Calu3 (cell line): ENCODE data around the gene TEAD3. TPM values are rescaled to one million over a fixed set of nuclear protein-coding genes. Genes with fewer than 3 reads are reported as not detected.
A peak's percentile ranks its signal among the peaks of the same experiment; 100 is the strongest.

Source experiments
- BruUV-seq: library from RNA; stranded (reverse); fragments of 400-500 nt; replicated peaks from 2 replicates; lab custom pipeline; 2021; lab: Mats Ljungman, UMichigan
- CTCF ChIA-PET: fragments of 300-600 bp; sonication (Branson Sonifier 250); formaldehyde crosslinking; loops from one replicate; lab custom pipeline; 2022; ENCODE audit warnings: antibody characterized with exemption; lab: Charles Lee
- DNase-seq: peaks from one replicate; pipeline ENCODE4 v3.0.0; 2022
- H3K27ac Mint-ChIP-seq: one replicate; pipeline ENCODE4 v1.8.0; 2022; ENCODE audit warnings: mixed read lengths; ENCODE audit not compliant: unreplicated experiment
- H3K27me3 Mint-ChIP-seq: one replicate; pipeline ENCODE4 v1.8.0; 2022; ENCODE audit warnings: mixed read lengths; ENCODE audit not compliant: unreplicated experiment
- H3K36me3 Mint-ChIP-seq: one replicate; pipeline ENCODE4 v1.8.0; 2022; ENCODE audit warnings: mild to moderate bottlenecking, moderate library complexity, mixed read lengths; ENCODE audit not compliant: insufficient read depth, unreplicated experiment
- H3K4me1 Mint-ChIP-seq: one replicate; pipeline ENCODE4 v1.8.0; 2022; ENCODE audit warnings: mild to moderate bottlenecking, low read depth, mixed read lengths; ENCODE audit not compliant: unreplicated experiment
- H3K4me3 Mint-ChIP-seq: one replicate; pipeline ENCODE4 v1.8.0; 2022; ENCODE audit warnings: mild to moderate bottlenecking, low read depth, moderate library complexity, mixed read lengths; ENCODE audit not compliant: unreplicated experiment
- H3K9me3 Mint-ChIP-seq: one replicate; pipeline ENCODE4 v1.8.0; 2022; ENCODE audit warnings: low read depth, mixed read lengths; ENCODE audit not compliant: unreplicated experiment
- intact Hi-C: fragments of 100-400 bp; cut with micrococcal nuclease; formaldehyde crosslinking; loops from one replicate; pipeline ENCODE4 v1.10.0; 2022; ENCODE audit not compliant: unreplicated experiment
- total RNA-seq: library from RNA; stranded (reverse); gene quantifications from 2 replicates; pipeline ENCODE4 v1.2.3, GENCODE V29; 2022
- TF ChIP-seq, protein P1 (sequence below): fragments of 200-600 bp; IDR thresholded peaks from one replicate; pipeline ENCODE4 v1.8.0; 2022; ENCODE audit warnings: antibody characterized with exemption; ENCODE audit not compliant: unreplicated experiment

The TEAD3 gene
- total RNA-seq, 1 experiment from 2014 or later: 27.3 TPM

DNA sequence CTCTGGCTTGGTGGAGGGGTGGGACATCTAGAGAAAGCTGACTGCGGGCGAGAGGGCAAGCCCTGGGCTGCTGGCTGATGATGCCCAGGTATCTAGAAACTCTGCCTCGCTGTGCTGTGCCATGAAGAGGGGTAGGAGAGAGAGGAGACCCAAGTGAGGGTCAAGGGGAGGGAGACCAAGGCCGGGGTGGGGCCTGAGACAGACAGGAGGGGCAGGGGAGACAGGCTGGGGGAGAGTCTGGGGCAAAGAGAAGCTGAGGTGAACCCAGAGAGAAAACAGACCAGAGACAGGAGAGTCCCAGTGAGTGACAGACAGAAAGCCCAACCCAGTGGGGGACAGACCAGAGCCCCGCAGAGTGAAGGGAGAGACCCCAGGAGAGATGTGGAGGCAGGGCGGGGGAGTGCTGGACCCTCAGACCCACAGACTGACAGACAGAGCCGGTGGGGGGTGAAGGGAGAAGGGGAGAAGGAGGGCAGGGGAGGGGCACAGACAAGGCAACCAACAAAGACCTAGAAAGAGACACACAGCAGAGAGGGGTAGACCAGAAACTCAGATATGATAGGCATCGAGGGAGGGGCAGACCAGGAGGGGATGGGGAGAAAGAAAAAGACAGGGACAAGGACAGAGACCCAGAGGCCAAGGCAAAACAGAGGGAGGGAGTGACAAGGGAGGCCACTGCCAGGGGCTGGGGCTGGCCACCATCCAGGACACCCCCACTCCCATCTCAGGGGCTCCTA is 5.9 kb downstream of the TEAD3 start:
- Mint-ChIP-seq H3K4me3 (peak overlapping the region; percentile 18), H3K9me3 (no peaks in the 10 kb centered on the region), H3K4me1 (peaks cover 73% of the 10 kb centered on the region), H3K27ac (no peak overlapping the region), H3K27me3 (no peaks in the 10 kb centered on the region), H3K36me3 (peaks cover 27% of the 10 kb centered on the region)
- DNase-seq: no peak
- CTCF ChIA-PET: interaction anchor here (0.8 kb wide), 1 partner anchor 19 kb away, joined by 3 read pairs; no protein-coding TSS in a partner anchor
- intact Hi-C loops: no loop called here
- TF ChIP-seq, protein P1, sequence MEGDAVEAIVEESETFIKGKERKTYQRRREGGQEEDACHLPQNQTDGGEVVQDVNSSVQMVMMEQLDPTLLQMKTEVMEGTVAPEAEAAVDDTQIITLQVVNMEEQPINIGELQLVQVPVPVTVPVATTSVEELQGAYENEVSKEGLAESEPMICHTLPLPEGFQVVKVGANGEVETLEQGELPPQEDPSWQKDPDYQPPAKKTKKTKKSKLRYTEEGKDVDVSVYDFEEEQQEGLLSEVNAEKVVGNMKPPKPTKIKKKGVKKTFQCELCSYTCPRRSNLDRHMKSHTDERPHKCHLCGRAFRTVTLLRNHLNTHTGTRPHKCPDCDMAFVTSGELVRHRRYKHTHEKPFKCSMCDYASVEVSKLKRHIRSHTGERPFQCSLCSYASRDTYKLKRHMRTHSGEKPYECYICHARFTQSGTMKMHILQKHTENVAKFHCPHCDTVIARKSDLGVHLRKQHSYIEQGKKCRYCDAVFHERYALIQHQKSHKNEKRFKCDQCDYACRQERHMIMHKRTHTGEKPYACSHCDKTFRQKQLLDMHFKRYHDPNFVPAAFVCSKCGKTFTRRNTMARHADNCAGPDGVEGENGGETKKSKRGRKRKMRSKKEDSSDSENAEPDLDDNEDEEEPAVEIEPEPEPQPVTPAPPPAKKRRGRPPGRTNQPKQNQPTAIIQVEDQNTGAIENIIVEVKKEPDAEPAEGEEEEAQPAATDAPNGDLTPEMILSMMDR: no peak
- BruUV-seq: no TSS peak

DNA sequence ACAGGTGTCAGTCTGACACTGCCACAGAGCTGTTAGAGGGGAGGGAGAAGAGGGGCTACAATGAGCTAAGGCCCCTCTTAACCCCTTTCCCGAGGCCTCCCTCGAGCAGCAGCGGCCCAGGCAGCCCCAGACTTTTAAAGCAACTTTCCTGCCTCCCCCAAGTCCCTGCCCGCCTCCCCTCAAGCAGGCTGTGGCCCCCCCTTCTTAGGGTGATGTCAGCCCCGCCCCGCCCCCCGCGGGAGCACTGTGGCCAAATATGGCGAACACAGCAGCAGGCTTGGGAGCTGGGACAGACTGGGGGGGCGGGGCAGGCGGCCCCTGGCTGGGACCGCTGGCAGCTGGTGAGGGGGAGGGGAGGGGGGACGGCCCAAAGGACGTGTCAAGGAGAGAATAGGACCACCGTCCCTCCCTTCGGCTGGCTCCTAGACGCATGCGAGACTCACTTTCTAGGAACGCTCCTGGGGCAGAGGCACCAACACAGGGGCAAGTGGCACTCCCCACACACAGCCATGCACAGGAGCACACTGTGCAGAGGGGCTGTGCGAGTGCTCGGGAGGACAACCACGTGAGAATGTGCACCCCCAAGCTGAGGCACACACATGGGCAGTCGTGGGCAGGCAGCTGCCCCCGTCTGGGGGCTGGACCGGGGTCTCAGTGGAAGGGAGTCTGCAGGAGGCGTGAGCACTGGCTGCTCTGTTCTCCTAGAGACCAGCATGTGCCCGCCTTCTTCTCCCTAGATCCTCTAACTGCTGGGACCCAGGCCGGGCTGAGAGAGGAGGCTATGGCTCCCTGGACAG is 6.7 kb downstream of the TEAD3 start:
- H3K27me3 Mint-ChIP-seq: no peaks in the 10 kb centered on the region
- H3K27ac Mint-ChIP-seq: no peak overlapping the region
- no TSS peak for BruUV-seq

DNA sequence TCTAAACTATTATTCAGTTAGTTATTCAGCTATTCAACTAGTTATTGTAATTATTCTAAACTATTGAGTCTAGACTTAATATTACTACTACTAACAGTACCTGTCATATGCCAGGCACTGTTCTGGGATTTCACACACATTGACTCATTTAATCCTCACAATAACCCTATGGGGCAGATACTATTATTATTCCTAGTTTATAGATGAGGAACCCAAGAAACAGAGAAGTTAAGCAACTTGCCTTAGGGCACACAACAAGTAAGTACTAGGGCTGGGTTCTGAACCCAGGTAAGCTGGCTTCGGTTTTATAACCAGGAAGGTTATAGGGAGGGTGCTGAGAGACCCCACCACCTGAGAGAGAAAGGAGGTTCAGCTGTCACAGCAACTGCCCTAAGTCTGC is 7.8 kb downstream of the TEAD3 start:
- DNase-seq: no peak
- peaks cover 89% of the 10 kb centered on the region for H3K4me1 Mint-ChIP-seq
- CTCF ChIA-PET: no interaction called here
- no peaks in the 10 kb centered on the region for H3K9me3 Mint-ChIP-seq
- H3K36me3 Mint-ChIP-seq: peaks cover 37% of the 10 kb centered on the region
- no peak overlapping the region for H3K4me3 Mint-ChIP-seq
- intact Hi-C loops: no loop called here
- H3K27me3 Mint-ChIP-seq: no peaks in the 10 kb centered on the region
- no TSS peak for BruUV-seq
- TF ChIP-seq, protein P1: no peak
- no peak overlapping the region for H3K27ac Mint-ChIP-seq

More for the DNA sequence above, 6.7 kb downstream of the TEAD3 start:
- CTCF ChIA-PET: interaction anchor here (0.7 to 0.8 kb wide), 3 partner anchors 18 to 189 kb away, joined by 3 read pairs; no protein-coding TSS in a partner anchor
- DNase-seq: no peak
- intact Hi-C loops: no loop called here
- no peaks in the 10 kb centered on the region for H3K9me3 Mint-ChIP-seq
- TF ChIP-seq, protein P1: no peak
- H3K4me1 Mint-ChIP-seq: peaks cover 81% of the 10 kb centered on the region
- no peak overlapping the region for H3K4me3 Mint-ChIP-seq
- peaks cover 27% of the 10 kb centered on the region for H3K36me3 Mint-ChIP-seq

DNA sequence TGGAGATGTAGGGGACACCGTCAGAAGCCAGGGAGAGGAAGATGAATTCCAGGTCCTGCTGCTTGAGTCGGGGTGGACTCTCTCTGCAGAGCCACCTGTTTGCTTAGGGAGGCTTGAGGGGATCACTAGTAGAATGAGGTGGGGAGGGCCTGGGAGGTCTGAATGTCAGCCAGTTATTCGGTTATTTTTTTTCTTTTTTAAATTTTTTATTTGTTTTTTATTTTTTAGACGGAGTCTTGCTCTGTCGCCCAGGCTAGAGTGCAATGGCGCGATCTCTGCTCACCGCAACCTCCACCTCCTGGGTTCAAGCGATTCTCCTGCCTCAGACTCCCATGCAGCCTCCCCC is 8.4 kb downstream of the TEAD3 start:
- BruUV-seq: no TSS peak
- intact Hi-C loops: no loop called here
- H3K4me3 Mint-ChIP-seq: peak overlapping the region; percentile 34
- H3K27me3 Mint-ChIP-seq: no peaks in the 10 kb centered on the region
- peaks cover 38% of the 10 kb centered on the region for H3K36me3 Mint-ChIP-seq
- peak overlapping the region; percentile 37 for H3K27ac Mint-ChIP-seq
- peaks cover 89% of the 10 kb centered on the region for H3K4me1 Mint-ChIP-seq
- no peak for DNase-seq
- H3K9me3 Mint-ChIP-seq: no peaks in the 10 kb centered on the region
- TF ChIP-seq, protein P1: no peak
- CTCF ChIA-PET: no interaction called here
